ENCODE data around the gene EPM2A. TPM values are rescaled to one million over a fixed set of nuclear protein-coding genes. Genes with fewer than 3 reads are reported as not detected.

EPM2A gene
- total RNA-seq, 1 experiment from 2014 or later: 5.0 TPM

- DNase-seq (ENCODE audit: low spot score): no peak
Measured at GRCh38 chr6:145681965-145682364, 53.4 kb downstream of the EPM2A start.

GRCh38 chr6:145673504-145673903, 61.8 kb downstream of the EPM2A start:
- DNase-seq (ENCODE audit: low spot score): no peak

GRCh38 chr6:145670311-145670710, 65.0 kb downstream of the EPM2A start:
- DNase-seq (ENCODE audit: low spot score): no peak

- DNase-seq (ENCODE audit: low spot score): no peak
Measured at GRCh38 chr6:145669627-145670034, 65.7 kb downstream of the EPM2A start.

- no peak for DNase-seq (ENCODE audit: low spot score)
Measured at GRCh38 chr6:145668844-145669243, 66.5 kb downstream of the EPM2A start.

GRCh38 chr6:145660676-145661075, 74.6 kb downstream of the EPM2A start:
- no peak for DNase-seq (ENCODE audit: low spot score)

GRCh38 chr6:145656128-145656527, 79.2 kb downstream of the EPM2A start:
- DNase-seq (ENCODE audit: low spot score): no peak

- DNase-seq (ENCODE audit: low spot score): no peak
Measured at GRCh38 chr6:145652572-145652971, 82.7 kb downstream of the EPM2A start.

- no peak for DNase-seq (ENCODE audit: low spot score)
Measured at GRCh38 chr6:145651988-145652387, 83.3 kb downstream of the EPM2A start.

- no peak for DNase-seq (ENCODE audit: low spot score)
Measured at GRCh38 chr6:145648149-145648548, 87.2 kb downstream of the EPM2A start.

GRCh38 chr6:145647602-145648001, 87.7 kb downstream of the EPM2A start:
- no peak for DNase-seq (ENCODE audit: low spot score)

- DNase-seq (ENCODE audit: low spot score): no peak
Measured at GRCh38 chr6:145643760-145644159, 91.6 kb downstream of the EPM2A start.

- DNase-seq (ENCODE audit: low spot score): peak; percentile 90
Measured at GRCh38 chr6:145633981-145634627, 101.2 kb downstream of the EPM2A start.

- no peak for DNase-seq (ENCODE audit: low spot score)
Measured at GRCh38 chr6:145632971-145633370, 102.3 kb downstream of the EPM2A start.

- no peak for DNase-seq (ENCODE audit: low spot score)
Measured at GRCh38 chr6:145631374-145631773, 103.9 kb downstream of the EPM2A start.

- DNase-seq (ENCODE audit: low spot score): no peak
Measured at GRCh38 chr6:145630598-145630997, 104.7 kb downstream of the EPM2A start.

GRCh38 chr6:145629478-145629877, 105.8 kb downstream of the EPM2A start:
- no peak for DNase-seq (ENCODE audit: low spot score)

GRCh38 chr6:145627451-145627850, 107.9 kb downstream of the EPM2A start:
- DNase-seq (ENCODE audit: low spot score): no peak

GRCh38 chr6:145626857-145627256, 108.5 kb downstream of the EPM2A start:
- DNase-seq (ENCODE audit: low spot score): no peak

- DNase-seq (ENCODE audit: low spot score): no peak
Measured at GRCh38 chr6:145623231-145623630, 112.1 kb downstream of the EPM2A start.

GRCh38 chr6:145621776-145622175, 113.5 kb downstream of the EPM2A start:
- DNase-seq (ENCODE audit: low spot score): no peak

- no peak for DNase-seq (ENCODE audit: low spot score)
Measured at GRCh38 chr6:145620088-145620487, 115.2 kb downstream of the EPM2A start.

GRCh38 chr6:145609521-145609920, 125.8 kb downstream of the EPM2A start:
- no peak for DNase-seq (ENCODE audit: low spot score)

GRCh38 chr6:145608850-145609249, 126.5 kb downstream of the EPM2A start:
- no peak for DNase-seq (ENCODE audit: low spot score)
